SK-N-SH (cell line): ENCODE measurements around the gene F13B.

Experiments used
- EZH2phosphoT487 ChIP-seq: fragments of 200-600 bp; sonication (generic); IDR thresholded peaks from 2 replicates; pipeline ENCODE4 v1.6.1; 2017; ENCODE audit warnings: low read depth, mixed run types, mild to moderate bottlenecking, antibody characterized with exemption, moderate library complexity, borderline replicate concordance
- MAX ChIP-seq: IDR thresholded peaks from 2 replicates; pipeline ENCODE4 v1.4.0; 2012; ENCODE audit warnings: low read depth
- RAD21 ChIP-seq: IDR thresholded peaks from 2 replicates; pipeline ENCODE4 v1.6.1; 2012; ENCODE audit warnings: mild to moderate bottlenecking, low read length
- RXRA ChIP-seq: IDR thresholded peaks from 2 replicates; pipeline ENCODE4 v1.4.0; 2012; ENCODE audit warnings: low read depth, mild to moderate bottlenecking, borderline replicate concordance
- TAF1 ChIP-seq: IDR thresholded peaks from 2 replicates; pipeline ENCODE4 v1.6.1; 2012; ENCODE audit warnings: low read depth, mild to moderate bottlenecking, low read length, moderate library complexity, borderline replicate concordance
- TCF12 ChIP-seq: IDR thresholded peaks from 2 replicates; pipeline ENCODE4 v1.4.0; 2012
- USF1 ChIP-seq: IDR thresholded peaks from 2 replicates; pipeline ENCODE4 v1.4.0; 2012; ENCODE audit warnings: low read depth, borderline replicate concordance
- YY1 ChIP-seq: IDR thresholded peaks from 2 replicates; pipeline ENCODE4 v1.4.0; 2012; ENCODE audit warnings: low read depth, mild to moderate bottlenecking
- TF ChIP-seq, protein P1 (sequence below): fragments of 150-350 bp; IDR thresholded peaks from 2 replicates; pipeline ENCODE4 v1.6.1; 2017; ENCODE audit warnings: antibody characterized with exemption, low read length, low read depth, borderline replicate concordance
- TF ChIP-seq, protein P2 (sequence below): fragments of 200-600 bp; sonication (generic); IDR thresholded peaks from 2 replicates; pipeline ENCODE4 v1.6.1; 2017; ENCODE audit warnings: antibody characterized with exemption, mild to moderate bottlenecking, moderate library complexity
- TF ChIP-seq, protein P3 (sequence below): IDR thresholded peaks from 2 replicates; pipeline ENCODE4 v1.4.0; 2012; ENCODE audit warnings: low read depth, borderline replicate concordance

- TF ChIP-seq TAF1, result no peak
- TF ChIP-seq, protein P1, sequence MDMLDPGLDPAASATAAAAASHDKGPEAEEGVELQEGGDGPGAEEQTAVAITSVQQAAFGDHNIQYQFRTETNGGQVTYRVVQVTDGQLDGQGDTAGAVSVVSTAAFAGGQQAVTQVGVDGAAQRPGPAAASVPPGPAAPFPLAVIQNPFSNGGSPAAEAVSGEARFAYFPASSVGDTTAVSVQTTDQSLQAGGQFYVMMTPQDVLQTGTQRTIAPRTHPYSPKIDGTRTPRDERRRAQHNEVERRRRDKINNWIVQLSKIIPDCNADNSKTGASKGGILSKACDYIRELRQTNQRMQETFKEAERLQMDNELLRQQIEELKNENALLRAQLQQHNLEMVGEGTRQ, result no peak
- TF ChIP-seq TCF12, result no peak
- no peak for TF ChIP-seq USF1
- TF ChIP-seq, protein P2, sequence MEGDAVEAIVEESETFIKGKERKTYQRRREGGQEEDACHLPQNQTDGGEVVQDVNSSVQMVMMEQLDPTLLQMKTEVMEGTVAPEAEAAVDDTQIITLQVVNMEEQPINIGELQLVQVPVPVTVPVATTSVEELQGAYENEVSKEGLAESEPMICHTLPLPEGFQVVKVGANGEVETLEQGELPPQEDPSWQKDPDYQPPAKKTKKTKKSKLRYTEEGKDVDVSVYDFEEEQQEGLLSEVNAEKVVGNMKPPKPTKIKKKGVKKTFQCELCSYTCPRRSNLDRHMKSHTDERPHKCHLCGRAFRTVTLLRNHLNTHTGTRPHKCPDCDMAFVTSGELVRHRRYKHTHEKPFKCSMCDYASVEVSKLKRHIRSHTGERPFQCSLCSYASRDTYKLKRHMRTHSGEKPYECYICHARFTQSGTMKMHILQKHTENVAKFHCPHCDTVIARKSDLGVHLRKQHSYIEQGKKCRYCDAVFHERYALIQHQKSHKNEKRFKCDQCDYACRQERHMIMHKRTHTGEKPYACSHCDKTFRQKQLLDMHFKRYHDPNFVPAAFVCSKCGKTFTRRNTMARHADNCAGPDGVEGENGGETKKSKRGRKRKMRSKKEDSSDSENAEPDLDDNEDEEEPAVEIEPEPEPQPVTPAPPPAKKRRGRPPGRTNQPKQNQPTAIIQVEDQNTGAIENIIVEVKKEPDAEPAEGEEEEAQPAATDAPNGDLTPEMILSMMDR, result no peak
- no peak for TF ChIP-seq YY1
- no peak for TF ChIP-seq MAX
- TF ChIP-seq EZH2phosphoT487, result no peak
- no peak for TF ChIP-seq RXRA
- TF ChIP-seq, protein P3, sequence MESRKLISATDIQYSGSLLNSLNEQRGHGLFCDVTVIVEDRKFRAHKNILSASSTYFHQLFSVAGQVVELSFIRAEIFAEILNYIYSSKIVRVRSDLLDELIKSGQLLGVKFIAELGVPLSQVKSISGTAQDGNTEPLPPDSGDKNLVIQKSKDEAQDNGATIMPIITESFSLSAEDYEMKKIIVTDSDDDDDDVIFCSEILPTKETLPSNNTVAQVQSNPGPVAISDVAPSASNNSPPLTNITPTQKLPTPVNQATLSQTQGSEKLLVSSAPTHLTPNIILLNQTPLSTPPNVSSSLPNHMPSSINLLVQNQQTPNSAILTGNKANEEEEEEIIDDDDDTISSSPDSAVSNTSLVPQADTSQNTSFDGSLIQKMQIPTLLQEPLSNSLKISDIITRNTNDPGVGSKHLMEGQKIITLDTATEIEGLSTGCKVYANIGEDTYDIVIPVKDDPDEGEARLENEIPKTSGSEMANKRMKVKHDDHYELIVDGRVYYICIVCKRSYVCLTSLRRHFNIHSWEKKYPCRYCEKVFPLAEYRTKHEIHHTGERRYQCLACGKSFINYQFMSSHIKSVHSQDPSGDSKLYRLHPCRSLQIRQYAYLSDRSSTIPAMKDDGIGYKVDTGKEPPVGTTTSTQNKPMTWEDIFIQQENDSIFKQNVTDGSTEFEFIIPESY, result no peak
- no peak for TF ChIP-seq RAD21
These were observed 9.5 kb upstream of the F13B start for GRCh38 chr1:197076585-197076984.
